WTC11 (cell line): ENCODE data around the gene MED27. TPM values are rescaled to one million over a fixed set of nuclear protein-coding genes. Genes with fewer than 3 reads are reported as not detected.
A peak's percentile ranks its signal among the peaks of the same experiment; 100 is the strongest.

Source experiments
- ATAC-seq: fragments of 200-7000 bp; cut with Tn5 transposase; 2 replicates; pipeline ENCODE4 v1.10.0; 2021; ENCODE audit warnings: mild to moderate bottlenecking, moderate library complexity
- CTCF ChIA-PET: fragments of 300-600 bp; sonication (Branson Sonifier 250); formaldehyde crosslinking; loops from one replicate; lab custom pipeline; 2021; ENCODE audit warnings: antibody characterized with exemption; lab: Charles Lee
- POLR2A ChIA-PET: fragments of 350-600 bp; sonication (Branson Sonifier 250); formaldehyde crosslinking; loops from one replicate; lab custom pipeline; 2021; ENCODE audit warnings: antibody characterized with exemption; lab: Charles Lee
- DNase-seq: peaks from one replicate; pipeline ENCODE4 v3.0.0; 2021; ENCODE audit warnings: low spot score
- H3K27ac Mint-ChIP-seq: 2 replicates; pipeline ENCODE4 v1.8.0; 2021; ENCODE audit warnings: mixed read lengths
- H3K27me3 Mint-ChIP-seq: 2 replicates; pipeline ENCODE4 v1.8.0; 2021; ENCODE audit warnings: low read depth, mild to moderate bottlenecking, moderate library complexity, mixed read lengths
- H3K36me3 Mint-ChIP-seq: 2 replicates; pipeline ENCODE4 v1.8.0; 2021; ENCODE audit warnings: mixed read lengths
- H3K4me1 Mint-ChIP-seq: 2 replicates; pipeline ENCODE4 v1.8.0; 2022; ENCODE audit warnings: mixed read lengths
- H3K4me3 Mint-ChIP-seq: 2 replicates; pipeline ENCODE4 v1.8.0; 2021; ENCODE audit warnings: mild to moderate bottlenecking, moderate library complexity, mixed read lengths
- H3K9me3 Mint-ChIP-seq: 2 replicates; pipeline ENCODE4 v1.8.0; 2021; ENCODE audit warnings: mixed read lengths
- CBFB ChIP-seq: sonication (generic); formaldehyde crosslinking; IDR thresholded peaks from 2 replicates; pipeline ENCODE4 v1.8.1; 2022; ENCODE audit warnings: mild to moderate bottlenecking, low read depth, missing genetic modification reagents
- CREB1 ChIP-seq: sonication (generic); formaldehyde crosslinking; IDR thresholded peaks from 2 replicates; pipeline ENCODE4 v1.8.0; 2023; ENCODE audit warnings: mild to moderate bottlenecking, missing genetic modification reagents
- ETV6 ChIP-seq: sonication (generic); formaldehyde crosslinking; IDR thresholded peaks from 2 replicates; pipeline ENCODE4 v1.8.1; 2022; ENCODE audit warnings: mild to moderate bottlenecking, missing genetic modification reagents
- FOXJ3 ChIP-seq: sonication (generic); formaldehyde crosslinking; IDR thresholded peaks from 2 replicates; pipeline ENCODE4 v1.9.0; 2021; ENCODE audit warnings: missing genetic modification reagents, mild to moderate bottlenecking, borderline replicate concordance
- GTF2I ChIP-seq: fragments of 250-450 bp; sonication (Bioruptor Pico); conservative IDR thresholded peaks from 2 replicates; pipeline ENCODE4 v1.4.0; 2021; ENCODE audit warnings: mild to moderate bottlenecking
- JAZF1 ChIP-seq: fragments of 250-450 bp; sonication (Bioruptor Pico); IDR thresholded peaks from 2 replicates; pipeline ENCODE4 v1.9.0; 2021; ENCODE audit warnings: moderate library complexity, mild to moderate bottlenecking, inconsistent platforms
- MXD4 ChIP-seq: fragments of 250-450 bp; sonication (Bioruptor Pico); IDR thresholded peaks from 2 replicates; pipeline ENCODE4 v1.8.0; 2021; ENCODE audit warnings: mild to moderate bottlenecking, moderate library complexity, borderline replicate concordance
- MYBL2 ChIP-seq: sonication (generic); formaldehyde crosslinking; IDR thresholded peaks from 2 replicates; pipeline ENCODE4 v1.8.1; 2023; ENCODE audit warnings: mild to moderate bottlenecking, moderate library complexity, missing genetic modification reagents
- NFATC4 ChIP-seq: fragments of 250-450 bp; sonication (Bioruptor Pico); IDR thresholded peaks from 2 replicates; pipeline ENCODE4 v1.9.0; 2021; ENCODE audit warnings: mild to moderate bottlenecking
- NR1H2 ChIP-seq: sonication (generic); formaldehyde crosslinking; IDR thresholded peaks from 2 replicates; pipeline ENCODE4 v1.9.0; 2021; ENCODE audit warnings: mild to moderate bottlenecking, moderate library complexity, missing genetic modification reagents
- NR3C1 ChIP-seq: sonication (generic); formaldehyde crosslinking; conservative IDR thresholded peaks from 2 replicates; pipeline ENCODE4 v1.8.1; 2023; ENCODE audit warnings: low read depth, mild to moderate bottlenecking, missing genetic modification reagents
- RELA ChIP-seq: sonication (generic); formaldehyde crosslinking; IDR thresholded peaks from 2 replicates; pipeline ENCODE4 v1.8.1; 2022; ENCODE audit warnings: missing genetic modification reagents, mild to moderate bottlenecking, borderline replicate concordance
- SMAD4 ChIP-seq: sonication (generic); formaldehyde crosslinking; IDR thresholded peaks from 2 replicates; pipeline ENCODE4 v1.8.0; 2022; ENCODE audit warnings: mild to moderate bottlenecking, missing genetic modification reagents
- SOX15 ChIP-seq: fragments of 250-450 bp; sonication (Bioruptor Pico); IDR thresholded peaks from 2 replicates; pipeline ENCODE4 v1.9.0; 2021; ENCODE audit warnings: mild to moderate bottlenecking
- SP1 ChIP-seq: sonication (generic); formaldehyde crosslinking; conservative IDR thresholded peaks from 2 replicates; pipeline ENCODE4 v1.8.1; 2022; ENCODE audit warnings: missing genetic modification reagents
- TCF7 ChIP-seq: sonication (generic); formaldehyde crosslinking; IDR thresholded peaks from 2 replicates; pipeline ENCODE4 v1.8.0; 2022; ENCODE audit warnings: mild to moderate bottlenecking, low read depth, missing genetic modification reagents, moderate library complexity
- TEAD4 ChIP-seq: sonication (generic); formaldehyde crosslinking; IDR thresholded peaks from 2 replicates; pipeline ENCODE4 v1.8.0; 2022; ENCODE audit warnings: mild to moderate bottlenecking, missing genetic modification reagents
- ZNF121 ChIP-seq: sonication (generic); formaldehyde crosslinking; IDR thresholded peaks from 2 replicates; pipeline ENCODE4 v1.8.0; 2023; ENCODE audit warnings: missing genetic modification reagents
- ZNF219 ChIP-seq: sonication (generic); formaldehyde crosslinking; IDR thresholded peaks from 2 replicates; pipeline ENCODE4 v1.8.0; 2023; ENCODE audit warnings: missing genetic modification reagents, mild to moderate bottlenecking, borderline replicate concordance
- ZNF317 ChIP-seq: sonication (generic); formaldehyde crosslinking; IDR thresholded peaks from 2 replicates; pipeline ENCODE4 v1.8.1; 2023; ENCODE audit warnings: low read depth, mild to moderate bottlenecking, moderate library complexity, missing genetic modification reagents, borderline replicate concordance
- ZNF671 ChIP-seq: fragments of 250-450 bp; sonication (Bioruptor Pico); IDR thresholded peaks from 2 replicates; pipeline ENCODE4 v1.8.0; 2021; ENCODE audit warnings: mild to moderate bottlenecking
- total RNA-seq: library from RNA; stranded (reverse); gene quantifications from 3 replicates; pipeline ENCODE4 v1.2.3, GENCODE V29; 2021
- TF ChIP-seq, protein P1 (sequence below): sonication (generic); formaldehyde crosslinking; IDR thresholded peaks from 2 replicates; pipeline ENCODE4 v1.8.1; 2023; ENCODE audit warnings: mild to moderate bottlenecking, missing genetic modification reagents, borderline replicate concordance
- TF ChIP-seq, protein P2 (sequence below): sonication (generic); formaldehyde crosslinking; IDR thresholded peaks from 2 replicates; pipeline ENCODE4 v1.8.0; 2022; ENCODE audit warnings: mild to moderate bottlenecking, missing genetic modification reagents
- TF ChIP-seq, protein P3 (sequence below): fragments of 200-600 bp; IDR thresholded peaks from 2 replicates; pipeline ENCODE4 v1.8.0; 2022; ENCODE audit warnings: antibody characterized with exemption
- TF ChIP-seq, protein P4 (sequence below): sonication (generic); formaldehyde crosslinking; conservative IDR thresholded peaks from 2 replicates; pipeline ENCODE4 v1.8.1; 2022; ENCODE audit warnings: mild to moderate bottlenecking, missing genetic modification reagents
- TF ChIP-seq, protein P5 (sequence below): fragments of 250-450 bp; sonication (Bioruptor Pico); IDR thresholded peaks from 2 replicates; pipeline ENCODE4 v1.8.0; 2021; ENCODE audit warnings: mild to moderate bottlenecking
- TF ChIP-seq, protein P6 (sequence below): sonication (generic); formaldehyde crosslinking; IDR thresholded peaks from 2 replicates; pipeline ENCODE4 v1.8.1; 2022; ENCODE audit warnings: mild to moderate bottlenecking, moderate library complexity, missing genetic modification reagents

Gene MED27
- total RNA-seq, 1 experiment from 2014 or later, result 27.9 TPM

DNA sequence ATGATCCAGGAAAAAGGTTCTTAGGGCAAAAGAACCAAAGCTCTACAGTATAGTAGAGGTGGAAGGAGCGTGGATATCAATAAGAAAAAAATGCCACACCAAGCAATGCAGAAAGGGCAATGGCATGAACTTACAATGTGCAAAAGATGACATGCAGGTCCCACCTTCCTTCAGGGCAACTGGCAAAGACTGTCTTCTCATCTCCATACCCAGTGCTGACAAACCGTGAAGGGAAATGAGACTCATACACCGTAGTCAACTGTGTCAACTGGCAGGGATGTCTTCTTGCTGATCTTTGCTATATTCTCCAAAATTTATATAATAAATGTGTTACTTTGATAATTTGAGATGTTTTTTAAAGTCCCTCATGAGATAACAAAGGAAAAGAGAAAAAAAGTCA, 36.0 kb downstream of the MED27 start (continued):
- TF ChIP-seq, protein P1, sequence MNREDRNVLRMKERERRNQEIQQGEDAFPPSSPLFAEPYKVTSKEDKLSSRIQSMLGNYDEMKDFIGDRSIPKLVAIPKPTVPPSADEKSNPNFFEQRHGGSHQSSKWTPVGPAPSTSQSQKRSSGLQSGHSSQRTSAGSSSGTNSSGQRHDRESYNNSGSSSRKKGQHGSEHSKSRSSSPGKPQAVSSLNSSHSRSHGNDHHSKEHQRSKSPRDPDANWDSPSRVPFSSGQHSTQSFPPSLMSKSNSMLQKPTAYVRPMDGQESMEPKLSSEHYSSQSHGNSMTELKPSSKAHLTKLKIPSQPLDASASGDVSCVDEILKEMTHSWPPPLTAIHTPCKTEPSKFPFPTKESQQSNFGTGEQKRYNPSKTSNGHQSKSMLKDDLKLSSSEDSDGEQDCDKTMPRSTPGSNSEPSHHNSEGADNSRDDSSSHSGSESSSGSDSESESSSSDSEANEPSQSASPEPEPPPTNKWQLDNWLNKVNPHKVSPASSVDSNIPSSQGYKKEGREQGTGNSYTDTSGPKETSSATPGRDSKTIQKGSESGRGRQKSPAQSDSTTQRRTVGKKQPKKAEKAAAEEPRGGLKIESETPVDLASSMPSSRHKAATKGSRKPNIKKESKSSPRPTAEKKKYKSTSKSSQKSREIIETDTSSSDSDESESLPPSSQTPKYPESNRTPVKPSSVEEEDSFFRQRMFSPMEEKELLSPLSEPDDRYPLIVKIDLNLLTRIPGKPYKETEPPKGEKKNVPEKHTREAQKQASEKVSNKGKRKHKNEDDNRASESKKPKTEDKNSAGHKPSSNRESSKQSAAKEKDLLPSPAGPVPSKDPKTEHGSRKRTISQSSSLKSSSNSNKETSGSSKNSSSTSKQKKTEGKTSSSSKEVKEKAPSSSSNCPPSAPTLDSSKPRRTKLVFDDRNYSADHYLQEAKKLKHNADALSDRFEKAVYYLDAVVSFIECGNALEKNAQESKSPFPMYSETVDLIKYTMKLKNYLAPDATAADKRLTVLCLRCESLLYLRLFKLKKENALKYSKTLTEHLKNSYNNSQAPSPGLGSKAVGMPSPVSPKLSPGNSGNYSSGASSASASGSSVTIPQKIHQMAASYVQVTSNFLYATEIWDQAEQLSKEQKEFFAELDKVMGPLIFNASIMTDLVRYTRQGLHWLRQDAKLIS (CRISPR knock-in tag), result no peak
- TF ChIP-seq RELA (CRISPR knock-in tag) (no peak), ZNF219 (no peak), TCF7 (CRISPR knock-in tag) (no peak), NR3C1 (CRISPR knock-in tag) (no peak)

DNA sequence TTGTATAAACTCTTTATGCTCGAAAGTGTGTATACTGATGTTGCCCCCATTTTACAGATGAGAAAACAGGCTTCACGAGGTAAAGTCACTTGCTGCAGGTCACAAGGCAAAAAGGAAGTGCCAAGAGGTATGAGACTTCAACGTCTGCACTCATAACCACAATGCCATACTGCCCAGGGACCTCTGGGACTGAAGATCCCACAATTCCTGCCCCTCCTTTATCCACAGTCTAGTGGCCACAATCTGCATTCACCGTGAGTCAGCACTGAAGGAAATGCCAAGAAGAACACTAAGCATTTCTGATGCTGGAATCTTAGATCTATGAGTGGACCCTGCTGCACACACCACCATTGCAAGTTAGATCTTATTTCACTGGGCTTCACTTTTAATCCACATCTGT, 37.3 kb downstream of the MED27 start:
- ChIA-PET POLR2A (no interaction called here), CTCF (no interaction called here)
- Mint-ChIP-seq H3K4me1 (peaks cover 8% of the 10 kb centered on the region), H3K36me3 (no peaks in the 10 kb centered on the region), H3K4me3 (no peak overlapping the region), H3K9me3 (no peaks in the 10 kb centered on the region), H3K27me3 (no peaks in the 10 kb centered on the region), H3K27ac (no peak overlapping the region)
- TF ChIP-seq ZNF121 (CRISPR knock-in tag), result no peak
- no peak for TF ChIP-seq GTF2I (CRISPR knock-in tag)
- TF ChIP-seq SOX15 (CRISPR knock-in tag), result no peak
- no peak for TF ChIP-seq ZNF671 (CRISPR knock-in tag)
- TF ChIP-seq MYBL2 (CRISPR knock-in tag), result no peak
- TF ChIP-seq FOXJ3 (CRISPR knock-in tag), result no peak
- TF ChIP-seq, protein P2, sequence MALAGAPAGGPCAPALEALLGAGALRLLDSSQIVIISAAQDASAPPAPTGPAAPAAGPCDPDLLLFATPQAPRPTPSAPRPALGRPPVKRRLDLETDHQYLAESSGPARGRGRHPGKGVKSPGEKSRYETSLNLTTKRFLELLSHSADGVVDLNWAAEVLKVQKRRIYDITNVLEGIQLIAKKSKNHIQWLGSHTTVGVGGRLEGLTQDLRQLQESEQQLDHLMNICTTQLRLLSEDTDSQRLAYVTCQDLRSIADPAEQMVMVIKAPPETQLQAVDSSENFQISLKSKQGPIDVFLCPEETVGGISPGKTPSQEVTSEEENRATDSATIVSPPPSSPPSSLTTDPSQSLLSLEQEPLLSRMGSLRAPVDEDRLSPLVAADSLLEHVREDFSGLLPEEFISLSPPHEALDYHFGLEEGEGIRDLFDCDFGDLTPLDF (CRISPR knock-in tag), result no peak
- TF ChIP-seq RELA (CRISPR knock-in tag), result no peak
- no peak for TF ChIP-seq CBFB (CRISPR knock-in tag)
- TF ChIP-seq SMAD4 (CRISPR knock-in tag), result no peak
- no peak for TF ChIP-seq ZNF317 (CRISPR knock-in tag)
- TF ChIP-seq, protein P3, sequence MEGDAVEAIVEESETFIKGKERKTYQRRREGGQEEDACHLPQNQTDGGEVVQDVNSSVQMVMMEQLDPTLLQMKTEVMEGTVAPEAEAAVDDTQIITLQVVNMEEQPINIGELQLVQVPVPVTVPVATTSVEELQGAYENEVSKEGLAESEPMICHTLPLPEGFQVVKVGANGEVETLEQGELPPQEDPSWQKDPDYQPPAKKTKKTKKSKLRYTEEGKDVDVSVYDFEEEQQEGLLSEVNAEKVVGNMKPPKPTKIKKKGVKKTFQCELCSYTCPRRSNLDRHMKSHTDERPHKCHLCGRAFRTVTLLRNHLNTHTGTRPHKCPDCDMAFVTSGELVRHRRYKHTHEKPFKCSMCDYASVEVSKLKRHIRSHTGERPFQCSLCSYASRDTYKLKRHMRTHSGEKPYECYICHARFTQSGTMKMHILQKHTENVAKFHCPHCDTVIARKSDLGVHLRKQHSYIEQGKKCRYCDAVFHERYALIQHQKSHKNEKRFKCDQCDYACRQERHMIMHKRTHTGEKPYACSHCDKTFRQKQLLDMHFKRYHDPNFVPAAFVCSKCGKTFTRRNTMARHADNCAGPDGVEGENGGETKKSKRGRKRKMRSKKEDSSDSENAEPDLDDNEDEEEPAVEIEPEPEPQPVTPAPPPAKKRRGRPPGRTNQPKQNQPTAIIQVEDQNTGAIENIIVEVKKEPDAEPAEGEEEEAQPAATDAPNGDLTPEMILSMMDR, result no peak
- TF ChIP-seq, protein P4, sequence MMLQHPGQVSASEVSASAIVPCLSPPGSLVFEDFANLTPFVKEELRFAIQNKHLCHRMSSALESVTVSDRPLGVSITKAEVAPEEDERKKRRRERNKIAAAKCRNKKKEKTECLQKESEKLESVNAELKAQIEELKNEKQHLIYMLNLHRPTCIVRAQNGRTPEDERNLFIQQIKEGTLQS, result no peak
- TF ChIP-seq CREB1, result no peak
- no peak for TF ChIP-seq NR3C1 (CRISPR knock-in tag)
- DNase-seq (no peak), ATAC-seq (no peak)

DNA sequence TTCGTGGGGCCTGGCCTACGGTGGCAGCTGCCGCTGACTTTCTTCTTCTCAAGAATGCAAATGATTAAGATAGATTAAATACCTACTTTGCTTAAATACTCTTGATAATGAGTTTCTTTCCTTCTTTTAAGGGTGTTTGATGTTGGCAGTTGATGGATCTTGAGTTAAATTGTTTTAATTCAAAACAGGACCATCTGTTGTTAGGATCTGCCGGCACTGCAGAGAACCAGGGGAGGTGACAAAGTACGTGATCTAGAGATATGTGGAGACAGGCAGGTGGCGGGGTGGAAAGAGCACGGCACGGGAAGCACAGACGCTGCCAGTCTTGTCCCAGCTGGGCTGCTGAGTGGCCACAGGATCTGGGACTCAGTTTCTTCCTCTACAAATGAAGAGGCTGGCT, 37.9 kb downstream of the MED27 start:
- H3K27ac Mint-ChIP-seq, result peak overlapping the region; percentile 56; the same call in 1 of the 2 replicates
- CTCF ChIA-PET, result no interaction called here
- no peak for TF ChIP-seq SP1 (CRISPR knock-in tag)
- TF ChIP-seq JAZF1 (CRISPR knock-in tag), result no peak
- no peak for TF ChIP-seq TEAD4 (CRISPR knock-in tag)
- TF ChIP-seq GTF2I (CRISPR knock-in tag), result no peak
- no peak for TF ChIP-seq ETV6 (CRISPR knock-in tag)
- no peak for TF ChIP-seq NR1H2 (CRISPR knock-in tag)
- TF ChIP-seq, protein P5, sequence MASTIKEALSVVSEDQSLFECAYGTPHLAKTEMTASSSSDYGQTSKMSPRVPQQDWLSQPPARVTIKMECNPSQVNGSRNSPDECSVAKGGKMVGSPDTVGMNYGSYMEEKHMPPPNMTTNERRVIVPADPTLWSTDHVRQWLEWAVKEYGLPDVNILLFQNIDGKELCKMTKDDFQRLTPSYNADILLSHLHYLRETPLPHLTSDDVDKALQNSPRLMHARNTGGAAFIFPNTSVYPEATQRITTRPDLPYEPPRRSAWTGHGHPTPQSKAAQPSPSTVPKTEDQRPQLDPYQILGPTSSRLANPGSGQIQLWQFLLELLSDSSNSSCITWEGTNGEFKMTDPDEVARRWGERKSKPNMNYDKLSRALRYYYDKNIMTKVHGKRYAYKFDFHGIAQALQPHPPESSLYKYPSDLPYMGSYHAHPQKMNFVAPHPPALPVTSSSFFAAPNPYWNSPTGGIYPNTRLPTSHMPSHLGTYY (CRISPR knock-in tag), result no peak
- no peak for TF ChIP-seq MXD4 (CRISPR knock-in tag)
- TF ChIP-seq, protein P4, result no peak
- no peak for TF ChIP-seq NFATC4 (CRISPR knock-in tag)
- TF ChIP-seq, protein P6, sequence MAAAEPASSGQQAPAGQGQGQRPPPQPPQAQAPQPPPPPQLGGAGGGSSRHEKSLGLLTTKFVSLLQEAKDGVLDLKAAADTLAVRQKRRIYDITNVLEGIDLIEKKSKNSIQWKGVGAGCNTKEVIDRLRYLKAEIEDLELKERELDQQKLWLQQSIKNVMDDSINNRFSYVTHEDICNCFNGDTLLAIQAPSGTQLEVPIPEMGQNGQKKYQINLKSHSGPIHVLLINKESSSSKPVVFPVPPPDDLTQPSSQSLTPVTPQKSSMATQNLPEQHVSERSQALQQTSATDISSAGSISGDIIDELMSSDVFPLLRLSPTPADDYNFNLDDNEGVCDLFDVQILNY, result no peak

More for the DNA sequence above, 37.9 kb downstream of the MED27 start:
- POLR2A ChIA-PET, result no interaction called here
- Mint-ChIP-seq H3K4me3 (no peak overlapping the region), H3K36me3 (no peaks in the 10 kb centered on the region), H3K4me1 (peaks cover 9% of the 10 kb centered on the region), H3K27me3 (no peaks in the 10 kb centered on the region), H3K9me3 (no peaks in the 10 kb centered on the region)
- DNase-seq, result no peak
- no peak for ATAC-seq
